SK-N-SH (cell line): Measurements from ENCODE around the gene NKIRAS1. TPM values are rescaled to one million over a fixed set of nuclear protein-coding genes. Genes with fewer than 3 reads are reported as not detected.
A peak's percentile ranks its signal among the peaks of the same experiment; 100 is the strongest.

ENCODE experiments used
- CTCF ChIA-PET: fragments of 300-600, 350-600 bp; formaldehyde crosslinking; extraction: SDS; loops from one replicate; lab custom pipeline; 2021; lab: Yijun Ruan, JAX
- POLR2A ChIA-PET: fragments of 350-600 bp; sonication (Branson Sonifier 250); formaldehyde crosslinking; extraction: SDS; loops from one replicate; lab custom pipeline; 2020; ENCODE audit warnings: antibody characterized with exemption, inconsistent platforms; lab: Yijun Ruan, JAX
- DNase-seq: peaks from one replicate; pipeline ENCODE4 v3.0.0; 2012
- H2AFZ ChIP-seq: fragments of 200-600 bp; sonication (generic); 2 replicates; pipeline ENCODE4 v1.8.1; 2016; ENCODE audit warnings: antibody characterized with exemption, mild to moderate bottlenecking, low read depth
- H3F3A ChIP-seq: fragments of 200-600 bp; sonication (generic); replicated peaks from 2 replicates; pipeline ENCODE3; 2016; ENCODE audit warnings: antibody characterized with exemption, mild to moderate bottlenecking; ENCODE audit not compliant: insufficient read depth
- H3K27ac ChIP-seq, 2 experiments: fragments of 200-500 bp in 1 of 2; fragments of 200-600 bp in 1 of 2; sonication (Bioruptor generic) in 1 of 2; sonication (generic), shearing (Covaris generic) in 1 of 2; 2 replicates each; pipeline versions ENCODE4 v1.5.1 to v1.6.1; 2014 to 2016; ENCODE audit warnings: low read depth in 2 of 2, inconsistent platforms in 1 of 2, low read length in 1 of 2, mild to moderate bottlenecking in 1 of 2, mixed read lengths in 1 of 2
- H3K27me3 ChIP-seq: fragments of 200-600 bp; sonication (generic), shearing (Covaris generic); 2 replicates; pipeline ENCODE4 v1.6.1; 2016; ENCODE audit warnings: mixed run types; ENCODE audit not compliant: insufficient read depth
- H3K36me3 ChIP-seq, 2 experiments: fragments of 200-500 bp in 1 of 2; fragments of 200-600 bp in 1 of 2; sonication (Bioruptor generic) in 1 of 2; sonication (generic) in 1 of 2; replicated peaks in 1 of 2; 2 replicates each; pipeline versions ENCODE3 to v1.5.1; 2014 to 2016; ENCODE audit warnings: low read length in 1 of 2, mild to moderate bottlenecking in 1 of 2; ENCODE audit not compliant: insufficient read depth in 2 of 2, control insufficient read depth in 1 of 2
- H3K4me1 ChIP-seq, 2 experiments: fragments of 200-500 bp in 1 of 2; fragments of 200-600 bp in 1 of 2; sonication (Bioruptor generic) in 1 of 2; sonication (generic), shearing (Covaris generic) in 1 of 2; 2 replicates each; pipeline versions ENCODE4 v1.5.1 to v1.6.1; 2014 to 2016; ENCODE audit warnings: low read depth in 1 of 2, low read length in 1 of 2, mixed run types in 1 of 2; ENCODE audit not compliant: insufficient read depth in 2 of 2, control insufficient read depth in 1 of 2
- H3K4me2 ChIP-seq: fragments of 200-600 bp; sonication (generic), shearing (Covaris generic); 2 replicates; pipeline ENCODE4 v1.6.1; 2017; ENCODE audit warnings: mixed run types
- H3K4me3 ChIP-seq, 2 experiments: fragments of 200-500 bp in 1 of 2; fragments of 200-600 bp in 1 of 2; sonication (Bioruptor generic) in 1 of 2; sonication (generic), shearing (Covaris generic) in 1 of 2; 2 replicates each; pipeline versions ENCODE4 v1.5.1 to v1.8.1; 2014 to 2016; ENCODE audit warnings: low read depth in 2 of 2, inconsistent platforms in 1 of 2, low read length in 1 of 2, mild to moderate bottlenecking in 1 of 2, mixed read lengths in 1 of 2, moderate library complexity in 1 of 2
- H3K79me2 ChIP-seq: fragments of 200-600 bp; sonication (generic); 2 replicates; pipeline ENCODE4 v1.8.1; 2017; ENCODE audit warnings: mild to moderate bottlenecking; ENCODE audit not compliant: insufficient read depth
- H3K9ac ChIP-seq: fragments of 200-600 bp; sonication (generic); 2 replicates; pipeline ENCODE4 v1.6.1; 2017; ENCODE audit warnings: mixed run types
- H3K9me2 ChIP-seq: fragments of 200-600 bp; sonication (generic); 2 replicates; pipeline ENCODE4 v1.6.1; 2017; ENCODE audit warnings: mixed run types
- H3K9me3 ChIP-seq: fragments of 200-600 bp; sonication (generic); 2 replicates; pipeline ENCODE4 v1.6.1; 2017; ENCODE audit warnings: mixed run types, mild to moderate bottlenecking, moderate library complexity
- H4K20me1 ChIP-seq: fragments of 200-600 bp; sonication (generic); 2 replicates; pipeline ENCODE4 v1.6.1; 2017; ENCODE audit warnings: mild to moderate bottlenecking, mixed run types; ENCODE audit not compliant: insufficient read depth
- IRF3 ChIP-seq: fragments of 150-350 bp; IDR thresholded peaks from 2 replicates; pipeline ENCODE4 v1.6.1; 2016; ENCODE audit warnings: mild to moderate bottlenecking, low read depth, low read length
- JUND ChIP-seq: IDR thresholded peaks from 2 replicates; pipeline ENCODE4 v1.4.0; 2012
- RCOR1 ChIP-seq: fragments of 150-350 bp; IDR thresholded peaks from 2 replicates; pipeline ENCODE4 v1.6.1; 2017; ENCODE audit warnings: antibody characterized with exemption, low read length
- REST ChIP-seq: IDR thresholded peaks from 2 replicates; pipeline ENCODE4 v1.6.1; 2012; ENCODE audit warnings: mild to moderate bottlenecking, low read depth, low read length, moderate library complexity
- RXRA ChIP-seq: IDR thresholded peaks from 2 replicates; pipeline ENCODE4 v1.4.0; 2012; ENCODE audit warnings: low read depth, mild to moderate bottlenecking, borderline replicate concordance
- TAF1 ChIP-seq: IDR thresholded peaks from 2 replicates; pipeline ENCODE4 v1.6.1; 2012; ENCODE audit warnings: low read depth, mild to moderate bottlenecking, low read length, moderate library complexity, borderline replicate concordance
- USF2 ChIP-seq: fragments of 150-350 bp; IDR thresholded peaks from 2 replicates; pipeline ENCODE4 v1.6.1; 2017; ENCODE audit warnings: antibody characterized with exemption, low read length, low read depth, borderline replicate concordance
- WGBS: methylation state at CpG from one replicate; pipeline ENCODE4 v1.1.6; 2017; ENCODE audit warnings: low lambda C conversion rate; 5-methylcytosine and 5-hydroxymethylcytosine counted together
- polyA plus RNA-seq, 3 experiments: library from polyadenylated mRNA; depleted of rRNA; stranded (reverse); fragments of >200 nt; gene quantifications; 2 replicates each; pipeline ENCODE4 v1.2.3, GENCODE V29; 2012

NKIRAS1 gene
- polyA plus RNA-seq, 1 of the 3 experiments (the other 2 are of a cell fraction), result 8.1 TPM

- TF ChIP-seq IRF3, result no peak
- TF ChIP-seq JUND, result no peak
- TF ChIP-seq REST, result peak; percentile 79
- TF ChIP-seq USF2, result no peak
- no peak for TF ChIP-seq RCOR1
- TF ChIP-seq, all 33 proteins: peak for 11
Observed at GRCh38 chr3:23916886-23917678, at the start of gene NKIRAS1, which contains the start of gene RPL15 (continued).

- TF ChIP-seq REST (no peak), RXRA (no peak), USF2 (no peak), RCOR1 (no peak), TAF1 (no peak)
- TF ChIP-seq, all 33 proteins: peak for 0
- peaks cover 33 to 82% of the 10 kb centered on the region in 2 experiments for H3K36me3 ChIP-seq
- no peak overlapping the region for H2AFZ ChIP-seq
- peaks cover 2 to 25% of the 10 kb centered on the region in 2 experiments; a peak in 3 of 4 replicates for H3K4me1 ChIP-seq
- H3K9me3 ChIP-seq, result no peaks in the 10 kb centered on the region
- no peak for DNase-seq
- peaks cover 84% of the 10 kb centered on the region for H3K79me2 ChIP-seq
- ChIA-PET POLR2A (no interaction called here), CTCF (no interaction called here)
- no peak overlapping the region for H3K4me2 ChIP-seq
- H3K27ac ChIP-seq, result peak overlapping the region in 1 of 2 experiments; percentile 43; a peak in 1 of 4 replicates
- no peaks in the 10 kb centered on the region for H3K27me3 ChIP-seq
- no peak overlapping the region for H3K9ac ChIP-seq
- H3F3A ChIP-seq, result peaks cover 45% of the 10 kb centered on the region
- 100% methylated on average over 1 of the region's 1 CpG for WGBS
- no peak overlapping the region for H3K4me3 ChIP-seq
- H3K9me2 ChIP-seq, result no peaks in the 10 kb centered on the region
- peaks cover 75% of the 10 kb centered on the region for H4K20me1 ChIP-seq
Observed at GRCh38 chr3:23966328-23966727, 49.5 kb upstream of the NKIRAS1 start.
